Neuron (in vitro differentiated cells): ENCODE results near the gene SPANXC.
"Not testable (repeated sequence)": the region's sequence is repeated elsewhere in the genome, so short reads cannot be mapped to it uniquely, and the experiment has no call there.

Experiments used
- H2AFZ ChIP-seq: one replicate; pipeline ENCODE4 v1.6.1; 2013; ENCODE audit warnings: low read depth, mild to moderate bottlenecking, inconsistent platforms, low read length, moderate library complexity
- H3K27me3 ChIP-seq: one replicate; pipeline ENCODE4 v1.6.1; 2013; ENCODE audit warnings: low read length; ENCODE audit not compliant: insufficient read depth
- H3K36me3 ChIP-seq: one replicate; pipeline ENCODE4 v1.6.1; 2013; ENCODE audit warnings: low read length; ENCODE audit not compliant: insufficient read depth
- H3K4me1 ChIP-seq: one replicate; pipeline ENCODE4 v1.6.1; 2013; ENCODE audit warnings: low read length; ENCODE audit not compliant: insufficient read depth
- H3K4me3 ChIP-seq: 2 replicates; pipeline ENCODE4 v1.5.1; 2013; ENCODE audit warnings: mild to moderate bottlenecking, low read length, moderate library complexity
- H3K9me3 ChIP-seq: one replicate; pipeline ENCODE4 v1.6.1; 2013; ENCODE audit warnings: low read length

SPANXC gene

DNA sequence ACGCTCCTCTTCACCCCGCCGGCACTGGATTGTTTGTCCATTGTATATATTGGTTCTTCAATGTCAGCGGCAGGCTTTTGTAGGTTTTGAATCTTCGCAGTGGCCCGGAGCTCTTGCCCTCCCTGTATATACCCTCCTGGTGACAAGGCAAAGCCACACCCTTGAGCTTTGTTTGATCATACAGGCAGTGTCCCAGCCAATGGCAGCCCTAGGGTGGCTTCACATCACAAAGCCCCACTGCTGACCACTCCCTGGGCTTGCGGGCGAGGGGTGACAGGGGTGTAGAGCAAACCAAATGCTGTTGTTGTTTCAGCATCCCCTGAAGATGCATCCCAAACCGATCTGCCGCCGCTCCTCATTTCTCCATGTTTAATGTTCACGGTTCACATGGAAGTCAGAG lies at the start of gene SPANXC:
SPANXC (minus strand) TSS at position 101 of the 400 bp plus-strand sequence; CDS start at position 41, 60 bp downstream.
- not testable (repeated sequence) for H3K36me3 ChIP-seq, H3K4me3 ChIP-seq, H3K4me1 ChIP-seq, H3K9me3 ChIP-seq, H3K27me3 ChIP-seq, H2AFZ ChIP-seq

DNA sequence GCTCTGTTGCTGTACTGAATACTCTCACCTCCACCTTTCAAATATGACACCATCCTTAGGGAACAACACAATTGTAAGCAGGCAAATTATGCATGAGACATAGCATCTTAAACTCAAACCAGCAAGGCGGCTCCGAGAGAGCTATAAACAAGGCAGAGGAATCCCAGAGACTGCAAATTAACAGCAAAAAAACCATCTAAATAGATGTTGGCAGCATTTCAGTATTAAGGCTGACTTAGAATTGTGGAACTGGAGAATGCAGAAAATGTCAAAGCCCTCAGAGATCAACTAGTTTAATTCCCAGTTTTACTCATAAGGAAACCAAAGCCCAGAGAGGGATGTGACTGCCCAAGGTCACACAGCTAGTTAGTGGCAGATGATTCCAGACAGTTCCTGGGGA lies 37.2 kb upstream of the SPANXC start:
- Histone ChIP-seq H3K9me3 (no peaks in the 10 kb centered on the region), H2AFZ (no peak overlapping the region), H3K4me3 (no peak overlapping the region), H3K36me3 (no peaks in the 10 kb centered on the region), H3K27me3 (no peaks in the 10 kb centered on the region), H3K4me1 (no peaks in the 10 kb centered on the region)

DNA sequence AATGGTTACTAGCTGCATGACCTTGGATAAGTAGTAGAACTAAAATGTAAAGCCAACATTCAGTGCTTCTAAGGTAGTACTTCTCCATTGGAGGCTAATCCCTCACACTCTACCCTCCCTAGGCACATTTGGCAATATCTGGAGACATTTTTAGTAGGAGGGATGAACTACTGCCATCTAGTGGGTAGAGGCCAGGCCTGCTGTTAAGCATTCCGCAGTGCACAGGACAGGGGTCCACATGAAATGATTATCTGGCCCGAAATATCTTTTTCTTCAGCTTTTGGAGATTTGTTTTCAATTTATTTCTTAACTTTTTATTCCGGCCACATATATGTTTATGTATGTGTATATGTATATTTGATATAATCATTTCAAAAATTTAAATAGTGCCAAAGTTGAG lies 36.0 kb upstream of the SPANXC start:
- no peaks in the 10 kb centered on the region for H3K9me3 ChIP-seq
- no peaks in the 10 kb centered on the region for H3K36me3 ChIP-seq
- H3K4me1 ChIP-seq, result no peaks in the 10 kb centered on the region
- H2AFZ ChIP-seq, result no peak overlapping the region
- no peaks in the 10 kb centered on the region for H3K27me3 ChIP-seq
- no peak overlapping the region for H3K4me3 ChIP-seq

DNA sequence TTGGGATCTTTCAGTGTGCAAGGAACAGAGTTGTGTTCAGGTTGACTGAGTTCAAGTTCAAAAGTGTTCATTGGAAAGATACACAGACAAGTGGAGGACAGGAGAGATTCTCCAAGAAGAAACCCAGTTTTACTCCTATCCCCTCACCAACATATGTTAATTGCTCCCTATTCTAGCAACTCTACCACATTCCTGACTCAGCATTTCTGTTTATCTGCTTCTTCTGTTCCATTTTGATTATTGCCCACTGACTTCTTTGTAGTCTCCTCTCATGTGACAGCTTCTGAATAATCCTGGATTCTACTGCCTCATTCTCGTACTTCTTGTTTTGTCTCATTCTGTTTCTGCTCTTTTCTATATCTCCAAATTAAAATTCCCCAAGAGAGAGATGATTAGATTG lies 15.8 kb upstream of the SPANXC start:
- Histone ChIP-seq H2AFZ (no peak overlapping the region), H3K4me3 (no peak overlapping the region), H3K4me1 (no peaks in the 10 kb centered on the region), H3K9me3 (no peaks in the 10 kb centered on the region), H3K27me3 (no peaks in the 10 kb centered on the region), H3K36me3 (no peaks in the 10 kb centered on the region)

DNA sequence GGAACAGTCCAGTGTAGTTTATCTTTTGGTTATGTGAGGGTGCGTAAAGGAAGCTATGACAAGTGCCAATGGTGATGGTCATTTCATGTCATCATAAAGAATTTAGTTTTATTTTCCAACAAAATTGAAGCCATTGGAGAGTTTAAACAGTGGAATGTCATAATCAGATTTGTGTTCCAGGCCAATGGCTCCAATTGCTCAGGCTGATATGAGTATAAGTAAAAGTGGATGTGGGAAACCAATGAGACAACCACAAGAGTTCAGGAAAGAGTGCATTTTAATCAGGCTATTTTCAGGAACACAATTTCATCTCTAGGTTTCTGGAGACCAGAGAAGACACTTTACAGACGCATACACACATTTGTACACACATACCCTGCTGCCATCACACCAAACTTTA lies 20.7 kb downstream of the SPANXC start:
- no peaks in the 10 kb centered on the region for H3K4me1 ChIP-seq
- no peaks in the 10 kb centered on the region for H3K27me3 ChIP-seq
- no peaks in the 10 kb centered on the region for H3K9me3 ChIP-seq
- H3K4me3 ChIP-seq, result no peak overlapping the region
- no peak overlapping the region for H2AFZ ChIP-seq
- H3K36me3 ChIP-seq, result no peaks in the 10 kb centered on the region

DNA sequence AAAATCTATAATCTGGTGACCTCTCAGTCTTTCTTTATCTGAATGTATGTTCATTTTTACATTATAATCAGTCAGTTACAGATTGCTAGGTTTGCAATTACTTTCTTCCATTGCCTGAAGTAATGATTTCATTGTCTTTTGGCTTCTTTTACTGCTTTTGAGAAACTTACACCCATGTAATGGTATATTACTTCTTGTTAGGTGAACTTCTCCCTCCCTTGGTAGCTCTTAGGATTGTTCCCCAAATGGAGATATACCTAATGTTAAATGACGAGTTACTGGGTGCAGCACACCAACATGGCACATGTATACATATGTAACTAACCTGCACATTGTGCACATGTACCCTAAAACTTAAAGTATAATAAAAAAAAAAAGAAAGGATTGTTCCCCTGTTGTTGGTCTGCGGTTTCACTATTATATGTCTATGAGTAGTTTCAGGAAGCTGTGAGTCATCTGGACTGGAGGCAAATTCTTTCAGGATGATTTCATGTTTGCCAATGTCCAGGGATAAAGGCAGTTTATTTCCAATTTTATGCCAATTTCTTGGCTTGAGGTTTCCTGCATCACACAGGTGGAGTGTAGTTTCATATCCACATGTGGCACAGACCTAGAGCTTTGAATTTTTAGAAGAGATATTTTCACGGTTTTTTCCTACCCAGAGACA lies 21.8 kb downstream of the SPANXC start:
- Histone ChIP-seq H2AFZ (no peak overlapping the region), H3K4me1 (no peaks in the 10 kb centered on the region), H3K36me3 (no peaks in the 10 kb centered on the region), H3K27me3 (no peaks in the 10 kb centered on the region), H3K4me3 (no peak overlapping the region), H3K9me3 (no peaks in the 10 kb centered on the region)

DNA sequence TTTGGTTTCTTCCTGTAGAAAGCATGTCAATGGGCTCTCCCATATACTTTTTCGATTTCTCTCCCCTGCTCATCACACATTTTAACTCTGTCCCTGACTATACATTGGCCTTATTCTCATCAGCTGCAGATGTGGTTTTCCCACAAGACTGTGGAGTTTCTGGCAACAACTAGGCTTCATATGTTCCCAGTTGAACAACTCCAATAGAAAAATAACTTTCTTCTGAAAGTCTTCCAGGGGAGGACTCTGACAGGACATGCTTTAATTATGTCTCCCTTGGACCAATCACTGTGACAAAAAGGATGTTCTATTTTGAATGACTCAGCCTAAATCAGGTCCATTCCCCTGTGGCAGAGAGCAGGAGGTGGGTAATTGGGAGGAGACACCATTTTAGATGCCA lies 28.1 kb downstream of the SPANXC start:
- H3K4me3 ChIP-seq, result no peak overlapping the region
- H3K9me3 ChIP-seq, result no peaks in the 10 kb centered on the region
- no peak overlapping the region for H2AFZ ChIP-seq
- no peaks in the 10 kb centered on the region for H3K4me1 ChIP-seq
- H3K36me3 ChIP-seq, result no peaks in the 10 kb centered on the region
- H3K27me3 ChIP-seq, result no peaks in the 10 kb centered on the region

- no peak overlapping the region for H3K4me3 ChIP-seq
- H3K27me3 ChIP-seq, result no peaks in the 10 kb centered on the region
- no peaks in the 10 kb centered on the region for H3K4me1 ChIP-seq
- H3K36me3 ChIP-seq, result no peaks in the 10 kb centered on the region
- H2AFZ ChIP-seq, result no peak overlapping the region
- H3K9me3 ChIP-seq, result no peaks in the 10 kb centered on the region
Measured at GRCh38 chrX:141201962-141202361, 40.4 kb downstream of the SPANXC start.
